HG03521 (cell line): ENCODE data around the gene RAD51B.
"Not testable (repeated sequence)": the region's sequence is repeated elsewhere in the genome, so short reads cannot be mapped to it uniquely, and the experiment has no call there.

Experiments
- ATAC-seq: cut with Tn5 transposase; IDR thresholded peaks from one replicate; pipeline ENCODE4 v1.9.1; 2021; ENCODE audit warnings: mild to moderate bottlenecking, moderate library complexity; ENCODE audit not compliant: unreplicated experiment

RAD51B gene

GRCh38 chr14:68165274-68165843, 345.8 kb downstream of the RAD51B start:
- no peak for ATAC-seq

- no peak for ATAC-seq
Measured at GRCh38 chr14:68166731-68167382, 347.3 kb downstream of the RAD51B start.

GRCh38 chr14:68167383-68168087, 348.0 kb downstream of the RAD51B start:
- ATAC-seq = no peak

GRCh38 chr14:68168460-68169109, 349.0 kb downstream of the RAD51B start:
- ATAC-seq = no peak

- no peak for ATAC-seq
Measured at GRCh38 chr14:68172216-68172615, 352.6 kb downstream of the RAD51B start.

- no peak for ATAC-seq
Measured at GRCh38 chr14:68172627-68173026, 353.0 kb downstream of the RAD51B start.

GRCh38 chr14:68173227-68173972, 353.8 kb downstream of the RAD51B start:
- no peak for ATAC-seq

- ATAC-seq = no peak
Measured at GRCh38 chr14:68174446-68174845, 354.9 kb downstream of the RAD51B start.

- ATAC-seq = no peak
Measured at GRCh38 chr14:68176687-68177086, 357.1 kb downstream of the RAD51B start.

GRCh38 chr14:68177728-68178127, 358.1 kb downstream of the RAD51B start:
- ATAC-seq = no peak

GRCh38 chr14:68178282-68178681, 358.7 kb downstream of the RAD51B start:
- ATAC-seq = no peak

GRCh38 chr14:68181519-68182326, 362.1 kb downstream of the RAD51B start:
- no peak for ATAC-seq

- ATAC-seq = peak; percentile 56
Measured at GRCh38 chr14:68182492-68182891, 362.9 kb downstream of the RAD51B start.

GRCh38 chr14:68186500-68187276, 367.1 kb downstream of the RAD51B start:
- not testable (repeated sequence) for ATAC-seq

GRCh38 chr14:68188174-68188573, 368.6 kb downstream of the RAD51B start:
- ATAC-seq = no peak

- ATAC-seq = no peak
Measured at GRCh38 chr14:68190032-68190431, 370.5 kb downstream of the RAD51B start.

- ATAC-seq = no peak
Measured at GRCh38 chr14:68191567-68192321, 372.2 kb downstream of the RAD51B start.

GRCh38 chr14:68192935-68193334, 373.4 kb downstream of the RAD51B start:
- ATAC-seq = no peak
